Measurements from ENCODE around the gene CNTNAP2. TPM values are rescaled to one million over a fixed set of nuclear protein-coding genes. Genes with fewer than 3 reads are reported as not detected.

The CNTNAP2 gene
- total and polyA plus RNA-seq, 2 of the 13 experiments (the other 11 are each of a cell fraction or from before 2014, with no cell fraction given) = 0.40 to 0.42 TPM

GRCh38 chr7:146115548-146115850, 1.1 kb upstream of the CNTNAP2 start:
- Histone ChIP-seq H3K4me1 (ENCODE audit: insufficient read depth, low read length) (no peaks in the 10 kb centered on the region), H3K27ac (ENCODE audit: extremely low read length, insufficient read depth, low read length) (no peak overlapping the region), H3K9ac (ENCODE audit: insufficient read depth, low read depth, low read length) (no peak overlapping the region), H3K36me3 (replicated peaks in 1 of 2; ENCODE audit: control insufficient read depth in 1 of 2, insufficient read depth in 2 of 2, low read length in 2 of 2) (no peaks in the 10 kb centered on the region), H3K79me2 (ENCODE audit: insufficient read depth, low read length) (no peaks in the 10 kb centered on the region), H2AFZ (ENCODE audit: low read length) (no peak overlapping the region), H3K27me3 (ENCODE audit: control insufficient read depth in 1 of 2, insufficient read depth in 2 of 2, low read length in 2 of 2) (no peaks in the 10 kb centered on the region; a peak in 1 of 5 replicates), H4K20me1 (ENCODE audit: insufficient read depth, low read length) (no peaks in the 10 kb centered on the region), H3K4me3 (replicated peaks in 1 of 3; ENCODE audit: insufficient read depth in 1 of 3, low read depth in 2 of 3, low read length in 3 of 3) (no peak overlapping the region), H3K9me3 (ENCODE audit: low read length) (peaks cover 15% of the 10 kb centered on the region), H3K4me2 (ENCODE audit: low read depth, low read length) (no peak overlapping the region)
- WGBS (ENCODE audit: low lambda C conversion rate) = 62% methylated on average over 10 of the region's 15 CpGs
- FAIRE-seq (no peak), ATAC-seq (no peak), DNase-seq (ENCODE audit: low spot score) (no peak)
- TF ChIP-seq ZSCAN5A (CRISPR knock-in tag; IDR thresholded peaks at IDR 0.05; ENCODE audit: borderline replicate concordance) (no peak), EHMT2 (IDR thresholded peaks at IDR 0.05; ENCODE audit: borderline replicate concordance, low read depth, low read length) (peak; percentile 37; the same call in 1 of the 2 replicates)
- BruUV-seq (replicated peaks) = no TSS peak
- CTCF ChIA-PET (ENCODE audit: low intra/inter-chr PET ratio, low total read pairs) = no interaction called here
- intact Hi-C loops (cut with micrococcal nuclease; ENCODE audit: unreplicated experiment) (no loop called here), in situ Hi-C loops (cut with HindIII; ENCODE audit: extremely low pct_ligation_motif_present, low pct_unique_long_range_greater_than_20kb) (no loop called here)
- POLR2A ChIA-PET = no interaction called here

- Histone ChIP-seq H3K4me1 (ENCODE audit: insufficient read depth, low read length) (no peaks in the 10 kb centered on the region), H3K9ac (ENCODE audit: insufficient read depth, low read depth, low read length) (no peak overlapping the region), H4K20me1 (ENCODE audit: insufficient read depth, low read length) (no peaks in the 10 kb centered on the region), H2AFZ (ENCODE audit: low read length) (no peak overlapping the region), H3K4me3 (replicated peaks in 1 of 3; ENCODE audit: insufficient read depth in 1 of 3, low read depth in 2 of 3, low read length in 3 of 3) (no peak overlapping the region), H3K9me3 (ENCODE audit: low read length) (peaks cover 10% of the 10 kb centered on the region; the same call in 1 of the 2 replicates), H3K36me3 (replicated peaks in 1 of 2; ENCODE audit: control insufficient read depth in 1 of 2, insufficient read depth in 2 of 2, low read length in 2 of 2) (no peaks in the 10 kb centered on the region), H3K79me2 (ENCODE audit: insufficient read depth, low read length) (no peaks in the 10 kb centered on the region), H3K27me3 (ENCODE audit: control insufficient read depth in 1 of 2, insufficient read depth in 2 of 2, low read length in 2 of 2) (no peaks in the 10 kb centered on the region; a peak in 1 of 5 replicates), H3K27ac (ENCODE audit: extremely low read length, insufficient read depth, low read length) (no peak overlapping the region), H3K4me2 (ENCODE audit: low read depth, low read length) (0 out of 2 replicates have a peak overlapping the region, but pooled peaks have one; percentile 23)
- FAIRE-seq = no peak
- BruUV-seq (replicated peaks) = no TSS peak
- ChIA-PET POLR2A (no interaction called here), CTCF (ENCODE audit: low intra/inter-chr PET ratio, low total read pairs) (no interaction called here)
- in situ Hi-C loops (cut with HindIII; ENCODE audit: extremely low pct_ligation_motif_present, low pct_unique_long_range_greater_than_20kb) (no loop called here), intact Hi-C loops (cut with micrococcal nuclease; ENCODE audit: unreplicated experiment) (no loop called here)
- 14% methylated on average over 25 of the region's 62 CpGs for WGBS (ENCODE audit: low lambda C conversion rate)
- DNase-seq (ENCODE audit: low spot score) = no peak
- ATAC-seq = peak; percentile 80
- TF ChIP-seq ARID2 (CRISPR knock-in tag; IDR thresholded peaks at IDR 0.05; ENCODE audit: borderline replicate concordance) = no peak
- TF ChIP-seq ZBTB39 (CRISPR knock-in tag; IDR thresholded peaks at IDR 0.05) = no peak
- no peak for TF ChIP-seq SMAD1 (CRISPR knock-in tag; IDR thresholded peaks at IDR 0.05; ENCODE audit: borderline replicate concordance, low read depth)
- no peak for TF ChIP-seq ARNTL (CRISPR knock-in tag; IDR thresholded peaks at IDR 0.05)
- peak; percentile 36; the same call in 1 of the 2 replicates for TF ChIP-seq ZNF232 (CRISPR knock-in tag; IDR thresholded peaks at IDR 0.05; ENCODE audit: borderline replicate concordance)
- peak; percentile 13; the same call in 1 of the 2 replicates for TF ChIP-seq TFAP4 (IDR thresholded peaks at IDR 0.05; ENCODE audit: borderline replicate concordance, low read depth)
Measured at GRCh38 chr7:146115851-146116520, 615 bp upstream of the CNTNAP2 start.
